Loucy (cell line): ENCODE results near the gene ERC1.

Source experiments
- H2AFZ ChIP-seq: fragments of 200-600 bp; sonication (generic); 2 replicates; pipeline ENCODE4 v1.6.0; 2016; ENCODE audit warnings: antibody characterized with exemption, mild to moderate bottlenecking, low read length, moderate library complexity
- H3F3A ChIP-seq: fragments of 200-600 bp; 2 replicates; pipeline ENCODE4 v1.6.0; 2016; ENCODE audit warnings: antibody characterized with exemption, low read depth, mild to moderate bottlenecking
- H3K27me3 ChIP-seq: fragments of 200-600 bp; sonication (generic); 2 replicates; pipeline ENCODE4 v1.6.1; 2014; ENCODE audit warnings: low read length, mild to moderate bottlenecking; ENCODE audit not compliant: insufficient read depth, poor library complexity, severe bottlenecking
- H3K36me3 ChIP-seq: fragments of 200-600 bp; sonication (generic); 2 replicates; pipeline ENCODE4 v1.6.1; 2016; ENCODE audit warnings: low read length; ENCODE audit not compliant: insufficient read depth
- H3K4me1 ChIP-seq: fragments of 200-600 bp; sonication (generic); 2 replicates; pipeline ENCODE4 v1.5.1; 2014; ENCODE audit warnings: low read length, mild to moderate bottlenecking; ENCODE audit not compliant: insufficient read depth, poor library complexity, severe bottlenecking
- H3K4me2 ChIP-seq: fragments of 200-600 bp; sonication (generic); 2 replicates; pipeline ENCODE4 v1.6.0; 2014; ENCODE audit warnings: antibody characterized with exemption, low read length, low read depth, mild to moderate bottlenecking; ENCODE audit not compliant: poor library complexity, severe bottlenecking
- H3K4me3 ChIP-seq: fragments of 200-600 bp; sonication (generic); 2 replicates; pipeline ENCODE4 v1.5.1; 2014; ENCODE audit warnings: low read length, mild to moderate bottlenecking, mixed read lengths; ENCODE audit not compliant: poor library complexity, severe bottlenecking
- H3K79me2 ChIP-seq: fragments of 200-600 bp; sonication (generic); 2 replicates; pipeline ENCODE4 v1.6.1; 2014; ENCODE audit warnings: low read length; ENCODE audit not compliant: insufficient read depth
- H3K9ac ChIP-seq: fragments of 200-600 bp; sonication (generic); 2 replicates; pipeline ENCODE4 v1.6.0; 2014; ENCODE audit warnings: mild to moderate bottlenecking, low read depth, low read length, moderate library complexity; ENCODE audit not compliant: poor library complexity, severe bottlenecking
- H3K9me2 ChIP-seq: fragments of 200-600 bp; sonication (generic); replicated peaks from 2 replicates; pipeline ENCODE4 v1.6.1; 2016; ENCODE audit warnings: low read depth, low read length, mixed read lengths
- H3K9me3 ChIP-seq: fragments of 200-600 bp; sonication (generic); 2 replicates; pipeline ENCODE4 v1.6.1; 2014; ENCODE audit warnings: mild to moderate bottlenecking, antibody characterized with exemption, low read length, low read depth; ENCODE audit not compliant: insufficient read depth
- H4K20me1 ChIP-seq: fragments of 200-600 bp; sonication (generic); 2 replicates; pipeline ENCODE4 v1.6.0; 2014; ENCODE audit warnings: antibody characterized with exemption, low read length, mild to moderate bottlenecking; ENCODE audit not compliant: insufficient read depth, poor library complexity, severe bottlenecking
- CTCF ChIP-seq: fragments of 200-600 bp; sonication (generic); conservative IDR thresholded peaks from 2 replicates; pipeline ENCODE4 v1.5.1; 2014; ENCODE audit warnings: mild to moderate bottlenecking, antibody characterized with exemption, low read length
- EZH2phosphoT487 ChIP-seq: fragments of 200-600 bp; IDR thresholded peaks from 2 replicates; pipeline ENCODE4 v1.6.1; 2018; ENCODE audit warnings: antibody characterized with exemption, mild to moderate bottlenecking, moderate library complexity, borderline replicate concordance

The ERC1 gene

DNA sequence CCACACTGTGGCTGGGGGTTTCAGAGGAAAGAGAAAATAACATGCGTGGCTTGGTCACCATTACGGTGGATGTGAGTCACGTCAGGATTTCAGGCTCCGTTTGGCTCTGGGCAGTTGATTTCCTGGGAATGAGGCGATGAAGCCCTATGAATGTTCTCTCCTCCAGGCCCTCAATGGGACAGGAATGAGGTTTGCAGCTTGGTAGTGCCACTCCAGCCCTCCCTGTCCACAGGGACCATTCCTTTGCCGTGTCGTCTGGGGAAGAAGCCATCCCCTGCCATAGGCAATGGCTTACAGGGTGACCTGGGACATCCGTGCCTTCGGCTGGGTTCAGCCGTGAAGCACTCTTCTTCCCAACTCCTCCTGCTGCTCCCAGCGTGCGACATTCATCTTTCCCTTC is 508.3 kb downstream of the ERC1 start:
- Histone ChIP-seq H4K20me1 (no peaks in the 10 kb centered on the region), H3K4me1 (peaks cover 4% of the 10 kb centered on the region)
- TF ChIP-seq EZH2phosphoT487 (no peak), CTCF (no peak)

DNA sequence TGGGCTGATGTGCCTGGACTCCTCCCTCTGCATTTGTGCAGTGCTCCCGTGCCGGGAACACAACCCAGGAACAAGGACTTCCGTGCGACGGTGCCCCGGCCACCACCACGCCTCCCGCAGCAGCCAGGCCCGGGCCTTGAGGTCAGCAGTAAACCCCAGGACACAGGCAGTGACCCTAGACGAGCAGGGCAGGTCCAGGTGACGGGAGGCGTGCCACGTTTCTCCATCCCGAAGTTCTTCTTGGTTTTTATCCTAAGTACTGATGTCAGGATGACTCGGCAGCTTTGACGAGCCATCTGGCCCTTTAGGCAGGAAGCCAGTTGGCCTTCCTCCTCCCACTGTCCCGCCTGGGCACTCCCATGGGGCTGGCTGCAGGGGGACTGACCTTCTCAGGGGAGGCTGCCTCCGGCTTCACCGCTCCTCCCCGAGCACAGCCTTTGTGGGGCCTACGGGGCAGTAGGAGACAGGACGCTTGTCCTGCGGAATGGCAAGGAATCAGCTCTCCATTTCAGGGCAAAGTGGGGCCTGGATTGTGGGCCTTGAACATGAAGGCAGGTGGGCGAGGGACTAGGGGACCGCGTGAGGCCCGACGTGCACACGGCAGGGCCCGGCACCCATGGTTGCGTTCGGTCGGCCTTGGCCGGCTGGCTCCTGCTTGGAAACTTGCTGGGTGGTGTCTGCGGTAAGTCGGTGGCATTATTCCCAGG is 509.2 kb downstream of the ERC1 start:
- H3K79me2 ChIP-seq = no peaks in the 10 kb centered on the region
- H3K4me3 ChIP-seq = no peak overlapping the region
- no peaks in the 10 kb centered on the region for H3K27me3 ChIP-seq
- H3K9ac ChIP-seq = no peak overlapping the region
- TF ChIP-seq EZH2phosphoT487 = no peak
- TF ChIP-seq CTCF = no peak
- no peak overlapping the region for H3K4me2 ChIP-seq
- H3K9me3 ChIP-seq = no peaks in the 10 kb centered on the region
- peaks cover 9% of the 10 kb centered on the region for H3K4me1 ChIP-seq
- H3F3A ChIP-seq = no peaks in the 10 kb centered on the region
- no peaks in the 10 kb centered on the region for H4K20me1 ChIP-seq
- no peak overlapping the region for H2AFZ ChIP-seq
- no peaks in the 10 kb centered on the region for H3K36me3 ChIP-seq
- no peaks in the 10 kb centered on the region for H3K9me2 ChIP-seq

More for the DNA sequence above, 508.3 kb downstream of the ERC1 start:
- no peaks in the 10 kb centered on the region for H3K36me3 ChIP-seq
- H3K9ac ChIP-seq = no peak overlapping the region
- no peaks in the 10 kb centered on the region for H3K9me3 ChIP-seq
- H3K4me3 ChIP-seq = no peak overlapping the region
- no peak overlapping the region for H2AFZ ChIP-seq
- H3K4me2 ChIP-seq = no peak overlapping the region
- H3K79me2 ChIP-seq = no peaks in the 10 kb centered on the region
- H3K27me3 ChIP-seq = no peaks in the 10 kb centered on the region
- no peaks in the 10 kb centered on the region for H3F3A ChIP-seq
- no peaks in the 10 kb centered on the region for H3K9me2 ChIP-seq

DNA sequence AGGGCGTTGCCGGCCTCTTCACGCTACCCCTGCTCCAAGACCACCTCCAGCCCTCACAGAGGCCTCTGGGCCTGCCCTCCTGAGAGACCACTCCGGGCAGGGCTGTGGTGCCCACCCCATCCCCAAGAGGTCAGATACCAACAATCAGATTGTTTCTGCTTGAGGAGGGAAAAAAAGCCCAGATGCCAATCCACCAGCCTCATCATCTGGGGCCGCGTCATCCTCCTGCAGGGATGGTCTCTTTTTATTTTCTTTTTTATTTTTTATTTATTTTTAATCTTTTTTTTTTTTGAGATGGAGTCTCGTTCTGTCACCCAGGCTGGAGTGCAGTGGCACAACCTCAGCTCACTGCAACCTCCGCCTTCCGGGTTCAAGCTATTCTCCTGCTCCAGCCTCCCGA is 510.0 kb downstream of the ERC1 start:
- Histone ChIP-seq H3K9me2 (no peaks in the 10 kb centered on the region), H3K36me3 (no peaks in the 10 kb centered on the region), H3K4me2 (no peak overlapping the region), H3K9me3 (no peaks in the 10 kb centered on the region), H3K27me3 (no peaks in the 10 kb centered on the region), H3K4me1 (peaks cover 9% of the 10 kb centered on the region), H3F3A (no peaks in the 10 kb centered on the region), H3K79me2 (no peaks in the 10 kb centered on the region), H3K4me3 (no peak overlapping the region), H4K20me1 (no peaks in the 10 kb centered on the region), H2AFZ (no peak overlapping the region), H3K9ac (no peak overlapping the region)
- TF ChIP-seq EZH2phosphoT487 (no peak), CTCF (no peak)
